Measurements from ENCODE around the gene LMNTD2.
A peak's percentile ranks its signal among the peaks of the same experiment; 100 is the strongest.

LMNTD2 gene

DNA sequence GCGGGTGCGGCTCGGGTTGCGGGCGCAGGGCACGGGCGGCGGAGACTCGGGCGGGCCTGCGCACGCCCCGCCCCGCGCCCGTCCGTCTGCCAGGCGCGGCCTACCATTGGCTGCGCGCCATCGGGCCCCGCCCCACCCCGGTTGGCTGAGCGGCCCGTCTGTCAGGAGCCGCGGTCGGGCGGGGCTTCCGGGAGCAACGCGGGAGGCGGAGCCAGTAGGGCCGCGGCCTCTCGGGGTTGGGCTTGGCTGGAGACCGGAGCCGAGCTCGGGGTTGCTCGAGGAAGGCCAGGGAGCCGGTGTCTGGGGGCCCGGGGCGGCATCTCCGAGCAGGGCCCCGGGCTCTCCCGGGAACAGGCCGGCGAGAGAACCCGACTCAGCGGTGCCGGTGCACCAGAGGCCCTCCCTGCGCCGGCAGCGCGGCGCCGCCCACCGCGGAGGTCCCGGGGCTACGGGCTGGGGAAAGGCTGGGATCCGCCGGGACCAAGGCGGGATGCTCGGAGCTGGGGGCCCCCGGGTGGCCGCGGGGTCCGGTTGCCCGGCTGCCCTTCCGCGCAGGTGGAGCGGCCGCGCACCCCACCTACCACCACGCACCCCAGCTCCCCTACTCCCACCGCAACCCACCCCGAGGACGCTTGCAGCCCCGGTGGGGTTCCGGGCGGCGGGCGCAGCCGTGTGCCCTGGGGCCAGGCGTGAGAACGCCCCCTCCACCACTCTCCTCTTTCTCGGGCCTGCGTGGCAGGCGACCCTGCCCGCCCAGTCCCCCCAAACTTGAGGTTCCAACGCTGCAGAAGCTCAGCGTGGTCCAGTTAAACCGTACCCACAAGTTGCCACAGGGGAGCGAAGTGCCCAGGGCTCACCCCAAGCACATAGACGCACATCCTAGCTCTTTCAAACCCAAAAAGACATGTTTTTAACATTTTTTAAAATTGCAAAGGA lies 24.8 kb downstream of the LMNTD2 start, which contains the start of gene HRAS:
Gene HRAS, minus strand, starts transcription at position 58 of the 936 bp plus-strand sequence.
- no peaks in the 10 kb centered on the region for H3K9me3 ChIP-seq (ENCODE audit: insufficient read depth, low read depth, low read length)
- peak within 1 kb of the TSS; percentile 81 for H3K4me3 ChIP-seq (ENCODE audit: low read length)
- WGBS: 1% methylated on average over 97 of the region's 97 CpGs
- peak within 1 kb of the TSS; percentile 75 for H3K9ac ChIP-seq (ENCODE audit: low read depth, low read length)
- peaks cover 4% of the 10 kb centered on the region; the same call in 1 of the 2 replicates for H3K4me1 ChIP-seq (ENCODE audit: insufficient read depth, low read length)
- peaks cover 22% of the 10 kb centered on the region for H3K36me3 ChIP-seq (ENCODE audit: insufficient read depth, low read length)
- H3K27me3 ChIP-seq (ENCODE audit: insufficient read depth, low read length): peaks cover 23% of the 10 kb centered on the region
- H3K27ac ChIP-seq (ENCODE audit: low read depth, low read length): peak within 1 kb of the TSS; percentile 58; the same call in 1 of the 2 replicates

DNA sequence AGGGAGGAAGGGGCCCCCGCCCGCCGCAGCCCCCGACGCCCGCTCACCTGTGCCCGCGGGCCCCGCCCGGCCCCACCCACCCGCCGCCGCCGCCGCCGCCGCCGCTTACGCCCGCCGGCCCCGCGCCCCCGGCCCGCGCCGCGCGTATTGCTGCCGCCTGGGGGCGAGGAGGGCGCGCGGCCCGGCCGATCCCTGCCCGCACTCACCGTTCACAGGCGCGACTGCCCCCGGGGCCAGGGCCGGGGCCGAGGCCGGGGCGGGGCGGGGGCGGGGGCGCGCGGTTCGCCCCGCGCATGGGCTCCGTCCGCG lies 25.4 kb downstream of the LMNTD2 start:
- H3K9me3 ChIP-seq (ENCODE audit: insufficient read depth, low read depth, low read length): no peaks in the 10 kb centered on the region
- H3K27me3 ChIP-seq (ENCODE audit: insufficient read depth, low read length): peaks cover 23% of the 10 kb centered on the region
- peaks cover 22% of the 10 kb centered on the region for H3K36me3 ChIP-seq (ENCODE audit: insufficient read depth, low read length)
- H3K9ac ChIP-seq (ENCODE audit: low read depth, low read length): peak overlapping the region; percentile 68; the same call in 1 of the 2 replicates
- under 1% methylated on average over 54 of the region's 56 CpGs for WGBS
- peak overlapping the region; percentile 81 for H3K4me3 ChIP-seq (ENCODE audit: low read length)
- H3K27ac ChIP-seq (ENCODE audit: low read depth, low read length): no peak overlapping the region
- peaks cover 4% of the 10 kb centered on the region; the same call in 1 of the 2 replicates for H3K4me1 ChIP-seq (ENCODE audit: insufficient read depth, low read length)

DNA sequence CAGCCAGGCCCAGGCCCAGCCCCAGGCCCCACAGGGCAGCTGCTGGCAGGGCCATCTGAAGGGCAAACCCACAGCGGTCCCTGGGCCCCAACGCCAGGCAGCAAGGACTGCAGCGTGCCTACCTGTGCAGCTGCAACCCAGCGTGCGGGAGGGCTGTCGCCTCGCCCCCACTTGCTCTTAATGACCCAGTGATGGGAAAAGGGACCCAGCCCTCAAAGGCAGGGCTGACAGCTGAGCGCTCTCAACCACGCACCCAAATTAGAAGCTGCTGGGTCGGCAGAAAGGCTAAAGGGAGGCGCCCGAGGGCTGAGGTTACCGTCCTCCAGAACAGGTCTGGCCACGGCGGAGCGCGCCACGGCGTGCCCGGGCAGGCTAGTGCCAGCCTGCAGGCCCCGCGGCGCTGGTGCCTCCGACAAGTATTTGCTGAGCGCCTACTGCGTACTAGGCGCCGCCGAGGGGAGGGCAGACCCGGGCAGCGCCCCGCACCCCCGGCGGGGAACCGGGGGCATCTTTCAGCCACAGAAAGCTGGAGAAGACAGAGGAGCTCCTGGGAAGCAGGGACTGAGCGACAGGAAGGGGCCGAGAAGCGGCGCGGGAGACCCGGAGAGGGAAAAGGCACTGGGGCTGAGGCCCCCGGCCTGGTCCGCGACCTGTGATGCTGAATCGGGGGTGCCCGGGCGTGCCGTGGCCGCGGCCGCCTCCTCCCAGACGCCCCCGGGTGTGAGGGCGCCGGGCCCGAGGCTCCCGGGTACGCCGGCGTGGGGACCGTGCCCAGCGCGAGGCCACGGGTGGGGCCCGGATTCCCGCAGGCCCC lies 25.9 kb downstream of the LMNTD2 start:
- peak overlapping the region; percentile 68 for H3K9ac ChIP-seq (ENCODE audit: low read depth, low read length)
- peaks cover 22% of the 10 kb centered on the region for H3K36me3 ChIP-seq (ENCODE audit: insufficient read depth, low read length)
- no peak overlapping the region for H3K27ac ChIP-seq (ENCODE audit: low read depth, low read length)
- H3K27me3 ChIP-seq (ENCODE audit: insufficient read depth, low read length): peaks cover 23% of the 10 kb centered on the region
- WGBS: 12% methylated on average over 66 of the region's 66 CpGs
- H3K9me3 ChIP-seq (ENCODE audit: insufficient read depth, low read depth, low read length): no peaks in the 10 kb centered on the region
- peaks cover 4% of the 10 kb centered on the region; the same call in 1 of the 2 replicates for H3K4me1 ChIP-seq (ENCODE audit: insufficient read depth, low read length)
- peak overlapping the region; percentile 81 for H3K4me3 ChIP-seq (ENCODE audit: low read length)

DNA sequence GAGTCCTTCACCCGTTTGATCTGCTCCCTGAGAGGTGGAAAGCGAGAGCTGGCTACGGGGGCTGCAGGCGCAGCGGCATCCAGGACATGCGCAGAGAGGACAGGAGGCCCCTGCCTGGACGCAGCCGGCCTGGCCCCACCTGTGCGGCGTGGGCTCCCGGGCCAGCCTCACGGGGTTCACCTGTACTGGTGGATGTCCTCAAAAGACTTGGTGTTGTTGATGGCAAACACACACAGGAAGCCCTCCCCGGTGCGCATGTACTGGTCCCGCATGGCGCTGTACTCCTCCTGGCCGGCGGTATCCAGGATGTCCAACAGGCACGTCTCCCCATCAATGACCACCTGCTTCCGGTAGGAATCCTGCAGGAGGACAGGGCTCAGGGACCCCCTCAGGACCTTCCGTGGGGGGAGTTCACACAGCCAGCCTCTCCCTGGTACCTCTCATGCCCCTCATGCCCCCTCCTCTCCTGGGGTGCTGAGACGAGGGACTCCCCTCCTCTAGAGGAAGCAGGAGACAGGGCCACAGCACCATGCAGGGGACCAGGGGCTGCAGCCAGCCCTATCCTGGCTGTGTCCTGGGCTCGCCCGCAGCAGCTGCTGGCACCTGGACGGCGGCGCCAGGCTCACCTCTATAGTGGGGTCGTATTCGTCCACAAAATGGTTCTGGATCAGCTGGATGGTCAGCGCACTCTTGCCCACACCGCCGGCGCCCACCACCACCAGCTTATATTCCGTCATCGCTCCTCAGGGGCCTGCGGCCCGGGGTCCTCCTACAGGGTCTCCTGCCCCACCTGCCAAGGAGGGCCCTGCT lies 26.7 kb downstream of the LMNTD2 start:
- WGBS: 95% methylated on average over 37 of the region's 37 CpGs
- H3K9me3 ChIP-seq (ENCODE audit: insufficient read depth, low read depth, low read length): no peaks in the 10 kb centered on the region
- peaks cover 4% of the 10 kb centered on the region; the same call in 1 of the 2 replicates for H3K4me1 ChIP-seq (ENCODE audit: insufficient read depth, low read length)
- peaks cover 22% of the 10 kb centered on the region for H3K36me3 ChIP-seq (ENCODE audit: insufficient read depth, low read length)
- no peak overlapping the region for H3K9ac ChIP-seq (ENCODE audit: low read depth, low read length)
- no peak overlapping the region for H3K27ac ChIP-seq (ENCODE audit: low read depth, low read length)
- H3K4me3 ChIP-seq (ENCODE audit: low read length): peak overlapping the region; percentile 81
- peaks cover 23% of the 10 kb centered on the region for H3K27me3 ChIP-seq (ENCODE audit: insufficient read depth, low read length)

DNA sequence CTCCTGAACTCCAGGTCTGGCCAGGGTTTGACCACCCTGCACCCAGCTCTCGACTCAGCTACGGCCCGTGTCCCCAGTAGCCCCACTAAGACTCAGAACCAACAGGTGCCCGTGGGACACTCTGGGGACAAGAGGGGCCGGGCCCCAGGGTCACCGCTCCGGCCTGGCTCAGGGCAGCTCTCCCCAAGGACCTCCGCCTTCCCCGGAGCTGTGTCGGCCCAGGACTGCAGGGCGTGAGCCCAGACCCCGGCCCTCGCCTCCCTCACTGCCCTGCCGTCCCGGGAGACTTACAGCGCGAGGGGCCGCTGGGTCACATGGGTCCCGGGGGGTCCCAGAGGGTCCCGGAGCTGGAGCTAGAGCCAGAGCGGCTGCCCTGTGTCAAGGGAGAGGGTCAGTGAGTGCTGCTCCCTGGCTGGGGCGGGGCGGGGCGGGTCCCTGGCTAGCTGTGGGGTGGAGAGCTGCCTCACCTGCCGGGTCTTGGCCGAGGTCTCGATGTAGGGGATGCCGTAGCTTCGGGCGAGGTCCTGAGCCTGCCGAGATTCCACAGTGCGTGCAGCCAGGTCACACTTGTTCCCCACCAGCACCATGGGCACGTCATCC lies 27.5 kb downstream of the LMNTD2 start:
- Histone ChIP-seq H3K36me3 (ENCODE audit: insufficient read depth, low read length) (peaks cover 22% of the 10 kb centered on the region), H3K9ac (ENCODE audit: low read depth, low read length) (no peak overlapping the region), H3K9me3 (ENCODE audit: insufficient read depth, low read depth, low read length) (no peaks in the 10 kb centered on the region), H3K27me3 (ENCODE audit: insufficient read depth, low read length) (peaks cover 21% of the 10 kb centered on the region), H3K27ac (ENCODE audit: low read depth, low read length) (no peak overlapping the region), H3K4me1 (ENCODE audit: insufficient read depth, low read length) (peaks cover 4% of the 10 kb centered on the region; the same call in 1 of the 2 replicates), H3K4me3 (ENCODE audit: low read length) (no peak overlapping the region)
- 96% methylated on average over 33 of the region's 33 CpGs for WGBS

DNA sequence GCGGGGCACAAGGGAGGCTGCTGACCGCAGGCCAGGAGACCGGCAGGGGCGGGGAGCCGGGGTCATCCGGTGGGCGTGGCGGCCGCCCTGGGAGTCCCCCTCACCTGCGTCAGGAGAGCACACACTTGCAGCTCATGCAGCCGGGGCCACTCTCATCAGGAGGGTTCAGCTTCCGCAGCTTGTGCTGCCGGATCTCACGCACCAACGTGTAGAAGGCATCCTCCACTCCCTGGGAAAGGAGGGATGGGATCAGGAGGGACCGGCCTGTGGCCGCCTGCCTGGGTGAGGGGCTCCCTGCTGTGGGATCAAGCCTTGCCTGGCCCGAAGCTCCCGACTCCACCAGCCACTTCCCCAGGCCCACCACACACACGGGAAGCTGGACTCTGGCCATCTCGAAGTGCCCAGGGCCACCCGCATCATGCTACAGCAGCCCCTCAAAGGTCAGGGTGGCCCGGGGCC lies 28.0 kb downstream of the LMNTD2 start:
- Histone ChIP-seq H3K27me3 (ENCODE audit: insufficient read depth, low read length) (peaks cover 16% of the 10 kb centered on the region), H3K9ac (ENCODE audit: low read depth, low read length) (no peak overlapping the region), H3K4me3 (ENCODE audit: low read length) (no peak overlapping the region), H3K36me3 (ENCODE audit: insufficient read depth, low read length) (peaks cover 22% of the 10 kb centered on the region), H3K27ac (ENCODE audit: low read depth, low read length) (no peak overlapping the region), H3K4me1 (ENCODE audit: insufficient read depth, low read length) (peaks cover under 1% of the 10 kb centered on the region; the same call in 1 of the 2 replicates), H3K9me3 (ENCODE audit: insufficient read depth, low read depth, low read length) (no peaks in the 10 kb centered on the region)
- 93% methylated on average over 23 of the region's 23 CpGs for WGBS

DNA sequence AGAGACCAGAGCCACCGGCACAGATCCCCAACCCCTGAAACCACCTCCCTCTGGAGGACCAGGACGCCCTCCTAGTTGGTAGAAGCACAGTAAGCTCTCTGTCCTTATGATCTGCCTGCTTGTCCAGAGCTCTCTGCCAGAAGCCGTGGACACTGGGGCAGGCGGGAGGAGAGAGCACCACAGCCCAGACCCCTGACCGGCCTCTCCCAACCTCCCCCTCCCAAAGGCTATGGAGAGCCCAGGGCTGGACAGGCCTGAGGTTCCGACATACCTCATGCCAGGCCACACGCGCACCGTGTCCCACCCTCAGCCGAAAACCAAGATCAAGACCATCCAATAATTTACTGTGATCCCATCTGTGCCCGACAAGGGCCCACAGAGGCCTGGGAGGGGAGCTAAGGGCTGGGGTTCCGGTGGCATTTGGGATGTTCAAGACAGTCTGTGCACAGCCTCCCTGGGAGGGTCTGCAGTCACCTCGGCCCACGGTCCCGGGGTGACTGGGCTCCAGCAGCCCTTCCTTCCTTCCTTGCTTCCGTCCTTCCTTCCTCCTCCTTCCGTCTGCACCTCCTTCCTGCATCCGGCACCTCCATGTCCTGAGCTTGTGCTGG lies 28.5 kb downstream of the LMNTD2 start:
- Histone ChIP-seq H3K4me1 (ENCODE audit: insufficient read depth, low read length) (no peaks in the 10 kb centered on the region), H3K9me3 (ENCODE audit: insufficient read depth, low read depth, low read length) (no peaks in the 10 kb centered on the region), H3K27me3 (ENCODE audit: insufficient read depth, low read length) (peaks cover 10% of the 10 kb centered on the region), H3K36me3 (ENCODE audit: insufficient read depth, low read length) (peaks cover 22% of the 10 kb centered on the region), H3K27ac (ENCODE audit: low read depth, low read length) (no peak overlapping the region), H3K4me3 (ENCODE audit: low read length) (no peak overlapping the region), H3K9ac (ENCODE audit: low read depth, low read length) (no peak overlapping the region)
- WGBS: 96% methylated on average over 18 of the region's 18 CpGs

DNA sequence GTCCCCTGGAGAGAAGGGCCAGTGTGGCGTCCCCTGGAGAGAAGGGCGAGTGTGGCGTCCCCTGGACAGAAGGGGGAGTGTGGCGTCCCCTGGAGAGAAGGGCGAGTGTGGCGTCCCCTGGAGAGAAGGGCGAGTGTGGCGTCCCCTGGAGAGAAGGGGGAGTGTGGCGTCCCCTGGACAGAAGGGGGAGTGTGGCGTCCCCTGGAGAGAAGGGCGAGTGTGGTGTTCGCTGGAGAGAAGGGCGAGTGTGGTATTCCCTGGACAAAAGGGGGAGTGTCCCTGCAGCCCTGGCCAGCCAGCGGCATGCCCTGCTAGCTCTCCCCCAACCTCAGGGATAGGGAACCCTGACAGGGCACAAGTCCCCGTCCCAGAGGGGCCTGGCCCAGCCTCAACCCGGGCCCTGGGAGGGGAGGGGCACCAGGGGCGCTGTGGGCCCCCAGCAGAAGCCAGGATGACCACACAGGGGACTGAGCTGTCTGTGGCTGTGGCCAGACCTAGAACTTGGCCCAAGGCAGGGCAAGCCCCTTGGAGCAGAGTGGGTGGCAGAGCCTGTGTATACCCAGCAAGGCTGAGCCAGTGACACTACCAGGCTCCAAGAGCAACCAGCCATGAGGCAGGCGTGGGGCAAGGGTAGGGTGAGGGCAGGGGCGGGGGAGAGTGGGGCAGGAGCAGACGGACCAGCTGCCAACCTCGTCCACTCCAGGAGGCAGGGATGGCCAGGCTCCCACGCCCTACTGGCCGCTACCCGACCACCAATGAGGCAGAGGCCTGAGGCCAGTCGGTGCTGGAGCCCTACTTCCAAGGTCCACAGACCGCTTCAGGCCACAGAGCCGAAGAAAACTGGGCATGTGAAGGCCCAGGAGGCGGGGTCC lies 29.3 kb downstream of the LMNTD2 start:
- H3K27me3 ChIP-seq (ENCODE audit: insufficient read depth, low read length): peaks cover 2% of the 10 kb centered on the region
- H3K9ac ChIP-seq (ENCODE audit: low read depth, low read length): no peak overlapping the region
- peaks cover 22% of the 10 kb centered on the region for H3K36me3 ChIP-seq (ENCODE audit: insufficient read depth, low read length)
- no peak overlapping the region for H3K27ac ChIP-seq (ENCODE audit: low read depth, low read length)
- H3K4me3 ChIP-seq (ENCODE audit: low read length): no peak overlapping the region
- WGBS: 92% methylated on average over 28 of the region's 28 CpGs
- H3K9me3 ChIP-seq (ENCODE audit: insufficient read depth, low read depth, low read length): no peaks in the 10 kb centered on the region
- no peaks in the 10 kb centered on the region for H3K4me1 ChIP-seq (ENCODE audit: insufficient read depth, low read length)

DNA sequence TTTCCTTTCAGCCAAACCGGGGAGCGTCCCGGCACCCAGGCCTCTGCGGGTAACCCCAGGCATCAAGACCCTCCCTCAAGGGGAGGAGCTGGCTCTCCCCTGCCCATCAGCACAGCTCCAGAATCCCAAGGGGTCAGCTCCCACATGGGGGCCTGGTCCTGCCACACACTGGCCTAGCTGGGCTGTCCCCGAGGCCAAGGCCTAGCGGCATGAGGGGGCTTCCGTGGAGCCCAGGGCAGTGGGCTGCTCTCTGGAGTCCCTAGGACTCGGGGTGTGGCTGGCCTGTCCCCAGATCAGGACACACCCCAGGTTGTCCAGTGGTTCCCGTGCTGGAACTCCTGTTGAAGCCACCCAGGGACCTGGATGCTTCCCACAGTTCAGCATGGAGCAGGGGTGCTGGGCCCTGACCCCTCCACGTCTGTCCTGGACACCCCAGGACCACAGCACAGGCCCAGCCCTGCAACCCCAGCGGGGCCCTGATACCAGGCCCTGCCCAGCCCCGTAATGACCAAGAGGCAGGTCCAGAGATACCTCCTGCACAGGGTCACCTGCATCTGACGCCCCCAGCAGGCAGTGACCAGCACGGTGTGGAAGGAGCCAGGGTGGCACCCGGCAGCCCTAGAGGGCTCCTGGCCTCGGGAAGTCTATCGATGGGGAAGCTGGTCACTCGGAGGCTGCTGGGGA lies 30.7 kb downstream of the LMNTD2 start:
- H3K27me3 ChIP-seq (ENCODE audit: insufficient read depth, low read length): no peaks in the 10 kb centered on the region
- 91% methylated on average over 18 of the region's 18 CpGs for WGBS
- H3K9ac ChIP-seq (ENCODE audit: low read depth, low read length): no peak overlapping the region

More for the DNA sequence above, 30.7 kb downstream of the LMNTD2 start:
- H3K36me3 ChIP-seq (ENCODE audit: insufficient read depth, low read length): peaks cover 22% of the 10 kb centered on the region
- no peak overlapping the region for H3K4me3 ChIP-seq (ENCODE audit: low read length)
- H3K4me1 ChIP-seq (ENCODE audit: insufficient read depth, low read length): no peaks in the 10 kb centered on the region
- no peak overlapping the region for H3K27ac ChIP-seq (ENCODE audit: low read depth, low read length)
- H3K9me3 ChIP-seq (ENCODE audit: insufficient read depth, low read depth, low read length): no peaks in the 10 kb centered on the region

Measured in HUES64 (cell line).